COLO668 (cell line): ENCODE data around the gene SCFD2.

Source experiments
- DNase-seq: peaks from one replicate; lab custom pipeline; 2025; ENCODE audit not compliant: unreplicated experiment; lab: John Stamatoyannopoulos, UW

The SCFD2 gene

DNA sequence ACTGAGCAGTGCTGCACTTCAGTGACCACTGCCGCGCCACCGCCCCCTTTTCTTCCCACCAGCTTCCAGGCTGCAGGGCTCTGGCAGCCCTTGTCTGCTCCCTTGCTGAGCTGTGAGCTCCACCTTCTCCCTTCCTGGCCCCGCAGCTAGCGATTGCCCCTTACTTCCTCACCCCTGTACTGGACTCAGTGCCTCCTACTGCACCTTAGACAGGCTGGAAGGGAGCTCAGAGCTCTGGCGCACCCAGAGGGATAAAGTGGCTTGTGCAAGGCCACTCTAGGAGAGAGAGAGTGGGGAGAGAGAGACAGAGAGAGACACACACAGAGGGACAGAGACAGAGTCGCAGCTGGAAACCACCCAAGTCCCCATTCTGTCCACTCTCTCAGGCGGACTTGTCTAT, 497.7 kb downstream of the SCFD2 start:
- DNase-seq = no peak

- no peak for DNase-seq
Measured at GRCh38 chr4:52867163-52867562, 498.7 kb downstream of the SCFD2 start.

- DNase-seq = no peak
Measured at GRCh38 chr4:52866734-52867133, 499.1 kb downstream of the SCFD2 start.

DNA sequence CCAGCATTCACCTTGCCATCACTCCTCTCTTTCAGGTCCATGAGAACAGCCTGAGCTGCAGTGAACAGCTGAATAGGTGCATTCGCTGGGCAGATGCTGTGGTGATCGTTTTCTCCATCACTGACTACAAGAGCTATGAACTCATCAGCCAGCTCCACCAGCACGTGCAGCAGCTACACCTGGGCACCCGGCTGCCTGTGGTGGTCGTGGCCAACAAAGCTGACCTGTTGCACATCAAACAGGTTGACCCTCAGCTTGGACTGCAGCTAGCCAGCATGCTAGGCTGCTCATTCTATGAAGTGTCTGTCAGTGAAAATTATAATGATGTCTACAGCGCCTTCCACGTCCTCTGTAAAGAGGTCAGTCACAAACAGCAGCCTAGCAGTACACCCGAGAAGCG, 500.6 kb downstream of the SCFD2 start:
- DNase-seq = peak; percentile 38

DNA sequence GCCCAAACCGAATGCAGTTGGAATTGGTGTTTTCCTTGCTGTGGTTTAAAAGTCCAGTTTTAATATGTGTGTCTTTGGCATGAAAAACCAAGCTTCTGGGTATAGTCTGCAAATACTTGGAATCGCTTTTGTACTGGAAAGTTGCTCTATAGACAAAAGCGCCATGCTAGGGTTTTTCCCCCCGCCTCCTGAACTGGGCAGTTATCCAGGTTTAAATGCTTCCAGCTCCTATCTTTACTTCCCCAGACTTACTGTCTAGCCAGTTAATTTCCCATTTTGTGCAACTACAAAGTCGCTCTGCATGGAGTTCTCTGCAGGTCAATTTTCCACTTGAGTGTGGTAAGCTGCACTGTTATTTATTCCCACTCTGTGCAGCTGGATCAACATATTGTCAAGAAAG, 501.1 kb downstream of the SCFD2 start:
- DNase-seq = peak; percentile 38

GRCh38 chr4:52863324-52863723, 502.5 kb downstream of the SCFD2 start:
- DNase-seq = no peak

- no peak for DNase-seq
Measured at GRCh38 chr4:52862639-52863161, 503.2 kb downstream of the SCFD2 start.

GRCh38 chr4:52861879-52862616, 503.8 kb downstream of the SCFD2 start, which contains the start of gene RASL11B:
Gene RASL11B (plus strand): TSS chr4:52862317. CDS start chr4:52862508, 191 bp downstream.
- peak; percentile 90 for DNase-seq

DNA sequence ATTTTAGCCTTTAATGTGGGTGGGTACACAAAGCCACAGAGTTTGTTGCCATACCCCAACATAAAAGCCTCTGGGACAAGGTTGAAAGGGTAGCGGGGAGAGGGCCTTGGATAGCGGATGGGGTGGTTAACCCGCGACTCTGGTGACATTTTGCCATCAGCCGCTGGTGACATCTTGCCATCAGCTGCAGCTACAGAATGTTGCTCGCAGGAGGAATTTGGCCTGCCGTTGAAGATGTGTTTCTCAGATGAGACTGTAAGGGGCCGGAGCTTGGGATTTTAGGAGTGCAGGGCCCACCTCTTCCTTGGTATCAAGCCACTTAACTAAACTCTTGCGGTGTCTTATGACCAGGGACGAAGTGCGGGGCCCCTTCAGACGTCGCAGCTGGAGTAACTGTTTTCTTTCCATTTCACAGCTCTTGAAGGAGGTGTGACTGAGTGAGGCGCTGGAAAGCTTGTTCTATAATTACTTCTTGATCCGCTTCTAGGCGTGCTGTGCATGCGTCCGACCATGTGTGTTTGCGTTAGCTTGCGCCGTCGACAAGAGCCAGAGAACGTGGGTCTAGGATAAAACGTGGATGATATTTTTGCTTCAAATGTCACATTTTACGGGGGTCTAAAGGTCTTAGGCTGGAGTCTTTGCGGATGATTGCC, 504.6 kb downstream of the SCFD2 start:
- no peak for DNase-seq

- DNase-seq = no peak
Measured at GRCh38 chr4:52860361-52860760, 505.5 kb downstream of the SCFD2 start.

DNA sequence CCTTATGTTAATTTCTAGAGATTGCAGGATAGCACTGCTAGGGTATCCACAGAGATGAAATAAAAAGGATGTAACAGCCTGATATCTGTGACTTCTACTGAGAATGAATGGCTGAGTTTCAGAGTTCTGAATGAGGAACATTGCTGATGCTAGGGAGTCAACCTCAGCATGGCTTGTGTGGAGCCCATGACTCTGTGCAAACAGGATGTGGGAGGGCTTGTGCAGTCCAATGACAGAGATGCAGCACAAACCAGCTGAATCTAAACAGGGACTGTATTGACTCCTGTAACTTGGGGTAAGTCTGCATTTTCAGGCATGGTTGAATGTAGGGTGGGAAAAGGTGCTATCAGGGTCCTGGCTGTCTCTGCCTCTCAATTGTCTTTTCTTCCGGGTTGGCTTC, 509.1 kb downstream of the SCFD2 start:
- no peak for DNase-seq

GRCh38 chr4:52853351-52853750, 512.5 kb downstream of the SCFD2 start:
- DNase-seq = no peak

DNA sequence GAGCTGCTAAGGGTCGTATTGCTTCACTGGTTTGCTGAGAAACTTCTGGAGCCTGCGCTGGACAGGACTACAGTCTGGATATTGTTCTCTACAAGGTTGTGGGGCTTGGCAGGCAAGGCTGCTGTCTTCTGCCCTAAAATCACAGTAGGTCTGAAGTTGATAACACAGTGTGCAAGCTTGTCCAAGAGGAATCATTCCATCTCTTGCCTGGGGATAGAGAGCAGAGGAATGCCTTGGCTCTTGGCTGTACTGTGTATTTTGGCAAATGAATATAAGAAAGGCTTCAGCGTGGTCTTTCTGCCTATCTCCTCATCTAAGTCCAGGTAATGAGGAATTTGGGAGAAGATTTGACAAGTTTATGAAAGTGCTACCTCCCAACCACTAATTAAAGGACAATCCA, 513.1 kb downstream of the SCFD2 start:
- DNase-seq = no peak

DNA sequence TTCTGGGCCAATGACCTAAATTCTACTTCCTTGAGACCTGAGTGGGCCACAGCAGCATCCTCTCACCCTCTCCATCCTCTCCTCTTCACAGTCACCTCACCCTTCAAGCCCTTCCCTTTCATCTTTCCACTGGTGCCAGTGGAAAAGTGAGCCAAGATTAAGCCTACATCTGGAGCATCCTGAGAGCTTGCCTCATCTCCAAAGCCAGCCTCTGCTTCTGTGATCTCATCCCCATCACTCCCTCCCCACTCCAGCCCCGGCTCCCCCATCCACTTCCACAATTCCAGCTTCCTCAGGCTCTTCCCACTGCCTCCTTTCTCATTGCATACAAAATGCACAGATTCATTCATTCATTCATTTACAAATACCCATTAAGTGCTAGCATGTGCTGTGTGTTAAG, 513.8 kb downstream of the SCFD2 start:
- no peak for DNase-seq

DNA sequence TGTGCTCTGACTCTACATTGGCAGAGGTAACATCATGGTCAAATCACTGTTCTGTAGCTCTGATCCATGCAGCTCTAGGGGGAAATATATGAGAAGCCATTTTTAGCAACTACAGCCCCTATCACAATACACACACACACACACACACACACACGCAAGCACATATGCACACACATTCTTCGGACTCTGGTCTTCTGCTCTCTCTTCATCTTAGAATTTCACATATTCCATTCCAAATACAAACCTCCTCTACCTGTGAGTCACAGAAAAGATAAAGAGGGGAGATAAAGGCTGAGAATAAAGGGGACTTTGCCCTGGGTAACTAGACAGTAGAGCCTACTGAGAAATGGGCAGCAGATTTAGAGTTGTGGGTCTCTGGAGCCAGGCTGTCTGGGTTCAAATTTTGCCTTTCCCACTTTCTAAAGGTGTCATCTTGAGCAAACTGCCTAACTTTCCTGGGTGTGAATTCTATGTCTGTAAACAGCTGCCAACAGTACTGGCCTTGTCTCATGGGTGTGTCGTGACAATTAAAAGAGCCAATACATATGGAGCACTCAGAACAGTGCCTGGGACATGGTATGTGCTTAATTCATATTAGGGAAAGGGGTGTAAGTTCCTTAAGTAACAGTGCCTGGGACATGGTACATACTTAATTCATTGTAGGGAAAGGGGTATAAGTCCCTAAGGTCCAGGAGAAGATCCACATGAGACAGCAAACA, 515.3 kb downstream of the SCFD2 start:
- DNase-seq = no peak

- no peak for DNase-seq
Measured at GRCh38 chr4:52848254-52848653, 517.6 kb downstream of the SCFD2 start.

GRCh38 chr4:52846502-52846901, 519.4 kb downstream of the SCFD2 start:
- DNase-seq = no peak

GRCh38 chr4:52844596-52844995, 521.3 kb downstream of the SCFD2 start:
- DNase-seq = no peak

- DNase-seq = no peak
Measured at GRCh38 chr4:52843958-52844357, 521.9 kb downstream of the SCFD2 start.

GRCh38 chr4:52843351-52843750, 522.5 kb downstream of the SCFD2 start:
- no peak for DNase-seq

DNA sequence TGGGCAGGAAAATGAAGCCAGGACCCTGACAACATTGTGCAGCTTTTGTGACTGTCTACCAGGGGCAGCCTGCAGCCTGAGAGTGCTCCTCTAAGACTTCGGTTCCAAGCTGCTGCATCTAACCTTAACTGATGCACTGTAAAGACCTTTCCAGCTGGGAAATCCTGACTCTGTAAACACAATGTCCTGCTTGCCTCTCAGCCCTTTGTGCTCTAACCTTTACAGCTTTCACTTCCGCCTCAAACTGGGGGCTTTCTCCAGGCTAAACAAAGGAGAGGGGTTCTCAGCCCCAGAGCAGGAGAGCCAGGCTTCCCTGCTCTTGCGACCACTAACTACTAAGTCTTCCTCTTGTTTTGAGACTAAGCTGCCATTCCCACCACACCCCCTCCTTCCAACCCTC, 523.1 kb downstream of the SCFD2 start:
- DNase-seq = no peak
